Measurements from ENCODE around the gene SIAH3.
"Not testable (repeated sequence)": the region's sequence is repeated elsewhere in the genome, so short reads cannot be mapped to it uniquely, and the experiment has no call there.

Gene SIAH3, protein sequence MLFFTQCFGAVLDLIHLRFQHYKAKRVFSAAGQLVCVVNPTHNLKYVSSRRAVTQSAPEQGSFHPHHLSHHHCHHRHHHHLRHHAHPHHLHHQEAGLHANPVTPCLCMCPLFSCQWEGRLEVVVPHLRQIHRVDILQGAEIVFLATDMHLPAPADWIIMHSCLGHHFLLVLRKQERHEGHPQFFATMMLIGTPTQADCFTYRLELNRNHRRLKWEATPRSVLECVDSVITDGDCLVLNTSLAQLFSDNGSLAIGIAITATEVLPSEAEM

DNA sequence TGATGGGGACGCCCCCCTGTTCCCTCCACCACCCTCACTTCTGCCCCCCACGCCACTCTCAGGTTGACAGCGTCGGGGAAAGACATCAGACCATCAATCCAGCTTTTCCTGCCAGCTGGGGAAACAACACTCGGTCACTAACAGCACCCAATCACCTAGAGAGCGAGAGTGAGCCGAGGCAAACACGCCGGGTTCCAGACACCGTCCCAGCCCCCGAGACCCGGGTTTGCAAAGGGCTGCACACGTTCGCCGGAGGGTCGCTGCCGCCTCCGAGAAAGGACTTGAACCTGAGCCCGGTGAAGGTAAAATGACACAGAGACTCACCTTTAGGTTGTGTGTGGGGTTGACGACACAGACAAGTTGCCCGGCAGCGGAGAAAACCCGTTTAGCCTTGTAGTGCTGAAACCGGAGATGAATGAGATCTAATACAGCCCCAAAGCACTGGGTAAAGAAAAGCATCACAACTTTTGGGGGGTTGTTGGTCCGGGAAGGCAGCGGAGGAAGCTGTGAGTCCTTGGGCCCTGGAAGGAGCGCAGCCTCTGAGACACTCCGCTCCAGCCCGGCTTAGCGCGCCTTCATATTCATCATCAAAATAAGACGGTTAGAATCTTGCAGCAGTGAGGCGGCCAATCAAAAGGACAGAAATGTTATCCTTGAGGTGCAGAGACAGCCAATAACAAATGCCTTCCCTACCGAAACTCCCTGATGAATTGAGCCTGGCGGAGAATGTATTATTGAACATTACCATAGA is at the start of gene SIAH3:
TSS of gene SIAH3 (minus strand) at position 583 of the 751 bp plus-strand sequence. CDS start at position 459, 124 bp downstream.
- peak; percentile 68 to 86 for DNase-seq

DNA sequence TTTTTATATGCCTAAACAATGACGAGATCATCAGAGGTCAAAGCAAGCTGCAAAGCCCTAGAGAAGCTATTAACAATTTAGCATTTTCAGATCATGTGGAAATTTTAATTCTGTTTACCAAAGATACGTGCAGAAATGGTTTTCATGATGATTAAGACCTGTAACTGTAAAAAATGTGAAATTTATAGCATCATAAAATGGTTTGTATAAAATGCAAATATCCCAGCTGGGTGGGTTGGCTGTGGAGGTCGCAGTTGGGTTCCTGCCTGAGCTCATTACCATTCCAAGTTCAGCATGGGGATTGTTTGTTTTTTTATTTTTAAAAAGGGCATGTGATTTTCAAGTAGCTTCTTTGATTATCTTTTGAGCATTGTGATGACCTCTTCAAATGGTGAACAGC is 47.9 kb upstream of the SIAH3 start:
- DNase-seq = no peak

DNA sequence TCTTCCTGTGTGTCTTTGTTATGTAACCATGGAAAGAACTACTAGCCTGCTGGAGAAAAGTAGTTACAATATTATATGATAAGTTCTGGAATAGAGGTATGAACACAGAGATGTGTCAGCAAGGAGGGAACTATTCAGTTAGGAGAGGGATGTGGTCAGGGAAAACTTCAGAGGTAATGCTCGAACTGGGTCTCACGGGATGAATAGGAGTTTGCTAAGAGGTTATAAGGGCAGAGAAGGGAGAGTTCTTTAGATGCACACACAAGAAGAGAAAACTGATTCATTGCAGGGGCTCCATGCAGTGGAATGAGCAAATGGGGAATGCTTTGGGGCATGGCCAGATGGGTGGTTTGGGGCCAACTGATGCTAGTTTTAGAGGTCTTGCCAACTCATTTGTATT is 46.0 kb upstream of the SIAH3 start:
- no peak for DNase-seq

DNA sequence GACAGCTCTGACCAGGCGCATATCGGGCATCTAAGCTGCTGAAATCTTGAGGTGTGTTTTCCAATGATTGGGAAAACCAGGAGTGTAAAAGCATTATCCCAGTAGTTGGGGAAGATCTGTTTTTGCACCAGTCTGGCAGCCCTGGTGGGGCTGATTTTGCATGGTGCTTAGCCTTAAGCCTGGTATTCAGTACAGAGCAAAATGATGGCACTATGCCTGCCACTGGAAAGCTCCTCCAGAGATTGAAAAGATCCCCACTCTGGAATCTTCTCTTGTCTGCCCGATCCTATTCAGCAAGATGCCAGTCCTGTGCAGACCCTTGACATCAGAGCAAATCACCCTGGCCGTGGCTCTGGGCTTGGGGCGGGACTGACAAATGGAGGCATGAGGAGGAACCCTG is 44.7 kb upstream of the SIAH3 start:
- no peak for DNase-seq

DNA sequence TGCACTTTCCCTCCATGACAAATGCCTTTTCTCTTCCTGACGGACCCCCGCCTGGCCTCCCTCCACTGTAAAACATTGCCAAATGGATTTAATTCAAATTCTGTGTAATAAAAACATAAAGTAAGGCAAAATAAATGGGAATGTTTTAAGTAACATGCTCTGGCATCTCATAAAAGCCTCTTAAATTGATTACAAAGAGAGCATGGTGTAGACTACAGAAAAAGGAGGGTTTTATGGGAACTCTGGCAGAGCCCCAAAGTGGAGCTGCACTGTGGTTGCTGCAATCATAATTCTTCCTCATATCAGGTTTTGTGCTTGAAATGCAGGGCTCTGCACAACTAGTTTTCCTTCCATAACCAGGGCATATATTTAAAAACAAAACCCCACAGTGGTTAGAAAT is 44.3 kb upstream of the SIAH3 start:
- no peak for DNase-seq

DNA sequence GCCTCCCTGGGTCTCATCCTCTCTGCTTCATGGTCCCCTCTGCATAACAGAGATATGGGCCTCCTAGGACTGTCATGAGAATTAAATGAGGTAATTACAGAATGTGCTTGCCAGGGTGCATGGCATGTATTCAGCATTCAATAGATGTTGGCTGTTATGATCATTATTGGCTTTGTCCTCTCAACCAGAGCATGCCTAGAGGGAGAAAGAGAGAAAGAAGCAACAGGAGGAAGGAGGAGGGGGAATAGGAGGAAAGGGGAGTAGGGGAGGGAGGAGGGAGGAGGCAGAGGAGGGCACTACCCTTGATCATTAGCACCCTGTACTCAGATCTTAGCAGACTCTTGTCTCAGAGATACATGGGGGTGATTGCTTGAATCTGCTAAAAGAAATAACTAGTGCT is 41.0 kb upstream of the SIAH3 start:
- DNase-seq = no peak

DNA sequence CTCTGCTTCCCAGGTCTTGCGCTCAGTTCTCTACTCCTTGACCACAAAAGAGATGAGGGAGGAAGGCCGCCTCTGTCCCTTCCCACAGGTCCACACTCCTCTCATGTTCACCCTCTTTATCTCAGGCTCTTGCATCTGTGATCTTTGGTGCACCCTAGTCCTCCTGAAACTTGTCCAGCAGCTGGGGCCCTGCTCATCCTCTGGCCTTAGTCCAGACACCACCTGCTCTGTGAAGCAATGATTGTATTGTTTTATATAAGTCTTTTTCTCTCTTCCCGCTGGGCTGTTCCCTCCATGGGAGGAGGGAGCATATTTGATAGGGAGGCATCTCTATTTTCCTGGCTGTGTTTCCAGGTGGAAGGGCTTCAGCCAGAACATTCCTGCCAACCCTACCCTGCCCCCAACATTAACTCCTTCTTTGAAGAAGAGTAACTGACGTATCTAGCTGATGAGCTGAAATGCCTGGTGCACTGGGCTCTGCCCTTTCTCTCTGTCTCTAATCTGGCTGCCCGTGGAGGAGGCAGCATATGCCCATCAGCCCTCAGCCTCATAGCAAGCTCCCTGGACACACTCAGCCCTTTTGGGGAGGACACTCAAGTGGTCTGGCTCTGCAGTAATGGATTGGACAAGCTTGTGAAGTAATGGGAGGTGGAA is 38.2 kb upstream of the SIAH3 start:
- peak in 1 of 2 experiments; percentile 35 for DNase-seq

DNA sequence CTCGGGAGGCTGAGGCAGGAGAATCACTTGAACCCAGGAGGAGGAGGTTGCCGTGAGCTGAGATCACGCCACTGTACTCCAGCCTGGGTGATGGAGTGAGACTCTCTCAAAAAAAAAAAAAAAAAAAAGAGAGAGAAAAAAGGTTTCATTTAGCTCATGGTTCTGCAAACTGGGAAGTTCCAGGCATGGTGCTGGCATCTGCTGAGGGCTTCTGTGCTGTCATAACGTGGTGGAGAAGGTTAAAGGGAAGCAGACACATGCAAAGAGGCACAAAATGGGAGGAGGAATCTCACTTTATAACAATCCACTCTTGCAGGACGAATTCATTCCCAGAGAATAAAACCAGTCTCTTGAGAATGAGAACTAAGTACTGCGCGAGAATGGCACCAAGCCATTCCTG is 34.9 kb upstream of the SIAH3 start:
- no peak for DNase-seq

DNA sequence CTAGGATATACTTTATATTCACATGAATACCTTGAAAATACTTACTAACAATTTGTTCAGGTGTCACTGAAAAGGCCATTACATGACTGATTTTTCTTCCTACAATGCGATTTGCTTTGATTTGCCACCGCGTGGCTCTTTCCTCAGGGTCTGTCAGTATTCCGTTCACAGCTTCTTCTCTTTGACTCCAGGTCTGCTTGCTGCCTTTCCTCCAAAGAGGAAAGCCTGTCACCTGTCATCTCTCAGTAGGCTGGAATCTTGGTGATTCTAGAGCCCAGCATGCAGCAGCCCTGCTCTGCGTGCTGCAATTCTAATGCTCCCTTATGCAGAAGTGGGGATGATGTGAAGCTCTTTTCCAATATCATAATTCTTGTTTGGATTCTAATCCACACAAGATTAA is 33.6 kb upstream of the SIAH3 start:
- DNase-seq = no peak

DNA sequence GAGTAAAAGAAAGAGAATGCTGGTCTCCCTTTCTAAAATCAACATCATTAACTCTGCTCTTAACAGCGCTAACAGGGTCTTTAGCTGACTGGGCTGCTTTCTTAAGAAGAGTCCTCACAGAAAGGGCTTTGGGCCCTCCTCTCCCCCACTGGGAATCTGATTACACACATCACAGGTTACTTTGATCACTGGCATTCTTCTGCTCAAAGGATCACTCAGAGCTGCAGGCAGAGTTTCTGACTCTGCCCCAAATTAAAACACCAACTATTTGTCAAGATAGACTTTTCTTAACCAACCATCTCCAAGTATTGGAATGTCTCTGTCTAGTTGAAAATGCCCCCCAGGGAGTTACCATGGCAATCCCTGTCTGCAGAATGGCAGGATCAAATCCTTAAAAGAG is 31.1 kb upstream of the SIAH3 start:
- DNase-seq = no peak

DNA sequence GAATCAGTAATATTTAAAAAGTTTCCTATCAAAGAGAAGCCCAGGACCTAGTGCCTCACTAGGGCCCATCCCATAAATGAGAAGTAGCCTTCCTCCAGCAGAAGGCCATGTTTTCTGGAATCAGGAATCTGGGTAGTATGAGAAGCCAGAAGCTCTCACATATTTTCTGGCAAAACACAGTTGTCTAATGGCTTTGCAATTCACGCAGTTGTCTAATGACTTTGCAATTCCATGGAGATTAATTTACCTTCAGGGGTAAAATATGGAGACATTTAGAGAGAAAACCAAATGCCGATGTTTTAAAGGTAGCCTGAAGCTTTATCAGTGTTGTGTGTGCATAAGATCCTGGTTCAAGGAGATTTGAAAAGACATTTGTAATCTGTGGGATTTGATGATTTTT is 29.8 kb upstream of the SIAH3 start:
- no peak for DNase-seq

DNA sequence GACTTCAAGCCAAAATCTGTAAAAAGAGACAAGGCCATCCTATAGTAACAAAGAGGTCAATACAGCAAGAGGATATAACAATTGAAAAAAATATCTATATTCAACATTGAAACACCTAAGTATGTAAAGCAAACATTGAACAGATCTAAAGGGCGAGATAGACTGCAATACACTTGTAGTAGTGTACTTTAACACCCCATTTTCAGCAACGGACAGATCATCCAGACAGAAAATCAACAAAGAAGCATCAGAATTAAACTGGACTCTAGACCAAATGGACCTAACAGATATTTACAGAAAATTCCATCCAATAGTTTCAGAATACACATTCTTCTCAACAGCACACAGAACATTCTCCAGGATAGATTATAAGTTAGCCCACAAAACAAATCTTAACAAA is 28.7 kb upstream of the SIAH3 start:
- DNase-seq = no peak

DNA sequence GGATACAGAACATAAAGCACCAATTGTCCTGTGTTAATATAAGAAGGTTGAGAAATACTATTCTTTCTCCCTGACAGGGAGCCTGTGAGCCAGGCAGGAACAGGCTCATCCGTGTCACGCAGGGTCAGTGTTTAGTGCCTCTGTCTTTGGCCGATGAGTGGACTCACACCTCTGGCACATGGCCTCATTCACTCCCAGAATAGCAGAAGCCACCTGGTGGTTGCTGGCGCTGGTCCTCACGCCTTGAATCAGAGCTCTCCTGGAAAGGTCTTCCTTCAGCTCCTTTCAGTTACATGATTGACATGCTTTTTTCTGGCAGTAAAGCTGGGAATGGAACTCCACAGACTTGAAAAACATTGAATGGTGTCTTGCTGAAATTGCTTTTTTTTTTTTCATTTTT is 28.1 kb upstream of the SIAH3 start:
- peak in 1 of 2 experiments; percentile 23 for DNase-seq

DNA sequence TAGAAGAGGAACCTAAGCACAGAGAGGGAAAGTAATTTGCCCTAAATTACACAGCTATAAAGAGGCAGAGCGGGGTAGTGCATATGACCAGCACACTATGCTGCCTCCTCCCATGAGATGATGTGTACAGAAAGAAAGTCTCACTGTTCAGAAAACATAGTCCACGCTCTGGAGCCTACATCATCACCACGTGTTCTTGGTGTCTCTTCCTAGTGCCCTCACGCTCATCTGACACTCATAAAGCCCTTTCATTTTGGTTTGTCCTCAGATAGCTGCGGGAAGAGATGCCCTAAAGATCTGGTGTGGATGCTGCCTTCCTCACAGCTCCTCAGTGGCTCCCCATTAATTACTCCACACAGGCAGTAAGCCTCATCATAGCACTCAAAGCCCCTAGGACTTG is 27.4 kb upstream of the SIAH3 start:
- no peak for DNase-seq

DNA sequence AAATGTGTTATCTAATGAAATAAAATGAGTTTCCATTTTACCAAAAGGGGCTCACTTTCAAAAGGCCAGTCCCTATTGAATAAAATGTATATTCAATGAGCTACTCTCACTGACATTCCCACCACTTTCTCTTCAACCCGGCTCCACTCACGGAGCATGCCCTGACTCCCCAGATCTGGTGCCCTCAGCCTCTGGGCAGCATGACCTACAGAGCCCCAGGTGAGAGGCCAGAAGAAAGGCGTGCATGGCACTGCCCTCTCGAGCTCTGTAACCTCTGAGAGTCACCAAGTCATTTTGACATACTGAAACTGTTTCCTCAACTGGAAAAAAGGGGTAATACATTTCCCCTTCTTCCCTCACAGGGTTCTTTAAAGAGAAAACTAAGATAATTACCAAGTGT is 25.2 kb upstream of the SIAH3 start:
- DNase-seq = no peak

DNA sequence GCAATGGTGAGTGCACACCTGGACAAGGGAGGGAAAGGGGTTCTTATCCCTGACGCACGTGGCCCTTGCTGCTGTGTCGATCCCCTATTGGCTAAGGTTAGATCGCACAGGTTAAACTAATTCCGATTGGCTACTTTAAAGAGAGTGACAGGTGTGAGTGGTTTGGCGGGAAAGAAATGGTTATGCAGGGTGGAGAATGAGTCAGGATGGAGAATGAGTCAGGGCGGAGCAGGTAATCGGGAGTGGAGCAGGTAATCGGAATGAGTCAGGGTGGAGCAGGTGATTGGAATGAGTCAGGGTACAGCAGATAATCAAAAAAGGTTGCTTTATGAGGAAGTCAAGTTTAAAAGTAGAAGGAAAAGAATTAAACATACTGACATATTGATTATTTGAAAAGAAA is 24.4 kb upstream of the SIAH3 start:
- no peak for DNase-seq

DNA sequence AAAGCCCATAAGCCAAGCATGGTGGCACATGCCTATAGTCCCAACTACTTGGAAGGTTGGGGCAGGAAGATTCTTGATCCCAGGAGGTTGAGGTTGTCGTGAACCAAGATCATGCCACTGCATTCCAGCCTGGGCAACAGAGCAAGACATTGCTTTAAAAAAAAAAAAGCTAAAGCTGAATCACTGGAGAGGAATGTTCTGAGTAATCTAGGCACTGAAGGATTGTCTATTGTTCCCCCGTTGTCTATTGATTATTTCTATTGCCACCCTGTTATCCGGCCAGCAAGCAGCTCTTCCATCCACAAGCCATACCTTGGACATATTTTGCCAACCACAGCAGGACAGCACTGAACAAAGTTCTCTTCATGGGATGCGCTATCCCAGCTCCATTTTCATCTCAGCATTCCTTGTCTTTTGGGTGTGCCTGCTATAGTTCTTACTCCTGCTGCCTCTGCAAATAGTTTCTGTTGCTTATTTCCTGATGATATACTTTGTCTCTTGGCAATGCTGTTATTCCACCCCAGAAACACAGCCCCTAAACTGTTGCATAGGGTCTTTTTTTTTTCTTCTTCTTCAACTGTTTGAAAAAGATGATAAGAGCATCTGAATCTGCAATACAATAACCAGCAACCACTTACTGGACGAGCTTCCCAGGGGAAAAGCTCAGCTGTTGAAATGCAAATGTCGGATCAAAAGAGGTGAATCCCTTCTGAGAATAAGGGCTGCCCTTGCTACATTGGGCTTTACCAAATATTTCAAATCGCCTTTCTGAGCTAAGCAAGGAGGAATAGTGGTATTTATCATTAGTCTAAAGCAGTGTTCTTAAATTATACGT is 22.2 kb upstream of the SIAH3 start:
- DNase-seq = peak in 1 of 2 experiments; percentile 64

DNA sequence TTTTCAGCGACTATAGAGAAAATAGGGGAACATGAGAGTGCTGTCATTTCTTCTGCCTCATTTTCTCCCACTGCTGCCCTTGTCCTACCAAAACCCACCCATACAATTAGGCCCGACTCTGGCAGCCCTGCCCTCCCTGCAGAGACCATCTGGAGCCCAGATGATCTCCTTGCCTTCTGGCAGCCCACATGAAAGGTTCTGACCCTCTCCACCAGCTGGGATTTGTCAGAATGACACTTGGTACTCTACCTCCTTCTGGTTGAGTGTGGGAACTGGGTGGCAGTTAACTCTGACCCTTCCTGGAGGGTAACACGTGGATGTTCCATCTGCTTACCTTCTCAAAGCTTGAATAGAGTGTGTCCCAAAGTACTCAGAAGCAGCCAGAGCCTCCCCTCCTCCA is 21.0 kb upstream of the SIAH3 start:
- DNase-seq = peak; percentile 97 to 98

DNA sequence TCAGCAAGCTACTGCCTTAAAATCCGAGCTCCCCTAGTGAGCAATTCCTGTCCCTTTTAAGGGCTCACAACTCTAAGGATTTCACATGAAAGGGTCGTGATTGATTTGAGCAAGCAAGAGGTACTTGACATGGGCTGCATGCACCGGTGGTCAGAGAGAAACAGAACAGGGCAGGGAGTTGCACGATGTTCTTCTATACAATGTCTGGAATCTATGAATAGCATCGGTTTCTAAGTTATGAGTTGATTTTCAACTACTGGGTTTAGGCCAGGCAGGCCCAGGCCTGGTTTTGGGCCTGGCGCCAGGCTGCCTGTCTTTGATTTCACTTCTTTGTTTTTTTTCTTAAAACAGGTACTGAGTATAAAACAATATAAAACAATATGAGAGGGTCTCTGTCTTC is 19.6 kb upstream of the SIAH3 start:
- not testable (repeated sequence) for DNase-seq

DNA sequence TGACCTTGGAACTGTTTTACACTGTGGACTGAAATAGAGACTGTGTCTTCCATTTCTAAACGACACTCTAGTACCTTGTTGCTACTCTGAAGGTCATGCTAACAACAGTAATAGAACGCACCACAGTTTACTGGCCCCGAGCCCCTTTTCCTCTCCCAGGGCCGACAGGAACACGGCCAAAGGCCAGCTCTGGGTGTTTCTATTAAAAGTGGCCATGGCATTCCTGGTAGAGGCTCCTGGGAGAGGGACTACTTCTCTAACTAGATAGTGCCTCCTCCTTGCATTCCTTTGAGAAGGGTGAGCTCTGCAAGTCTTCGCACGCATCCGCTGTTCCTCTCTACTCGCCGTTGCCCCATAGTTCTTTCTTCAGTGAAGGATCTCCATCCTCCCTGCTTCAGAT is 18.7 kb upstream of the SIAH3 start:
- no peak for DNase-seq

DNA sequence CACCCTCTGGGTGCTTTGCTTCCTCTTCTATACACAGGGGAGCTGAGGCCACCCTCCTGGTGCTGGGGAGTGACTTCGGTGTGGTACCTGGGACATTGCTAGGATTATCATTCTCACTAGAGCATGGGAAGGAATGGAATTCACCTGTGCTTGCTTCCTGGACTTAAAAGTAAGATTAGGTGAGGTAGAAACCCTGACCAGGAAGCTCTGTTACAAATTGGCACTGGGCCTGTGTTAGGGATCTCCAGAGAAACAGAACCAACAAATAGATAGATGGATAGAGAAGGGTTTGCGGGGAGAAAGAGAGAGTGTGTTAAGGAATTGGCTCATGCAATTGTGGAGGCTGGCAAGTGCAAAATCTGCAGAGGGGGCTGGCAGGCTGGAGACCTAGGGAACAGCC is 13.9 kb upstream of the SIAH3 start:
- no peak for DNase-seq

DNA sequence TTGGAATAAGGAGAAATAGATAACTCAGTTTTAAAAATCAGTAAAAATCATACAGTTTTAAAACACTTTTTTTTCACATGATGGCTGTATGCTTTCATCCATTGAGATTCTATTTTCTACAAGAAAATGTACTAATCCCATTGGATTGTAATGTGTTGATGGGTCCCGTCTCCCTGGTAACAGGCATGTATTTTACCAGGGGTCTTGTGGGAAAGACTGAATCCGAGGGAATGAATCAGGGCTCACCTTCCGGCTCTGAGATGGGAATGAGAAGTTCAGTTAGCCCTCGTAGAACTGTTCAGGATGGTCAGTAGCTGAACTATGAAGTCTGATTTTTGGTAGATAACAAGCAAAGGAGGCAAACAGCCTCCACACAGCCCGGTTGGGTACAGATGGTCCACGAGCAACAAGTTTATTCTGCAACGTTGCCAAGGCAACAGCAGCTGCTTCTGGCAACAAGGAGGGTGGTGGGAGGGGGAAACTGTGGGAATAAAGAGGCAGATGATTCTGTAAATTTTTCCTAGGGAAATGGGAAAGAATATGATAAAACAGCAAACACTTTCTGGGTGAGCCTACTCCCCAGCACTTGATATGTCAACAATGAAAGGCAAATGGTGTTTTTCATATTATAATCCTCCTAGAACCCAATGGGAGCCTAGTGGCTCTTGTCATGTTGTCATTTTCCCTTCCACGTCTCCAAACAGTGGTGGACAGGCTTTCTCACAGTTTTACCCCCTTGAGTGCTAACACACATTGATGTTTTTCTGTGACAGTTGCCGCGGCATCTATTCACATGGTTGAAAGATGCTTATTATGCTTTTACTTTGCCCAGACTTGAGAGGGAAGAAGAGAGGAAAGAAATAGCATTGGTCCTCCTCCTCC is 12.4 kb upstream of the SIAH3 start:
- peak; percentile 74 to 82 for DNase-seq

All from NCI-H524 (cell line).